TTC549 (cell line): Measurements from ENCODE around the gene ZBTB6.
"Not testable (repeated sequence)": the region's sequence is repeated elsewhere in the genome, so short reads cannot be mapped to it uniquely, and the experiment has no call there.

Experiments used
- FAIRE-seq: peaks from 2 replicates; lab custom pipeline; 2012; peaks lifted over from hg19 to GRCh38; lab: Jason Lieb, UNC

ZBTB6 gene

DNA sequence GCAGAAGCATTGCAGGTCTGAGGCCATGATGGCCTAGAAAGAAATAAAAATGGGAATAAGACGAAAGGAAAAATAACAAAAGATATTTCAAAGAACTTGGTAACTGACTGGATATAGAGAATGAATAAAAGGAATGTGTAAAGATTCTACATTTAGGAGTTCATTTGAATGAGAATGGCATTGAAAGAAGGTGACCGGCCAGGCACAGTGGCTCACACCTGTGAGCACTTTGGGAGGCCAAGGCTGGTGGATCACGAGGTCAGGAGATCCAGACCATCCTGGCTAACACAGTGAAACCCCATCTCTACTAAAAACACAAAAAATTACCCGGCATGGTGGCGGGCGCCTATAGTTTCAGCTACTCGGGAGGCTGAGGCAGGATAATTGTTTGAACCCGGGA, 9.6 kb upstream of the ZBTB6 start:
- FAIRE-seq: no peak

DNA sequence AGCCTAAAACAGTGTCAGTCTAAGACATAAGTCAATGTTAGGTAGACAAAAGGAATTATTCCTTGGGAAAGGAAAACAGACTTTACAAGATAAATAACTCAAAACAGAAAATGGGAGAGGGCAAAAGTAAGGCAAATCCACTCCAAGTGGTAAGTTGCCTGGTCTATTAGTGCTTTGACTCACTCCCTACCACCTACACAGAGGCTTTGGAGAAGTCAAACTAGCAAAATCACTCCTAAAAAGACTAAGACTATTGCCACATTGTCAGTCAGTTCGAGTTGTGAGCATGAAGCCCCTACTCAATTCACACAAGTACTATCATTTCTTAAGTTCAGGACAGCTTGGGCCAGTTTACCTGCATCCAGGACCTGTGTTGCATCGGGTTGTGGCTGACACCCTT, 5.2 kb upstream of the ZBTB6 start:
- no peak for FAIRE-seq

- FAIRE-seq: no peak
Measured at GRCh38 chr9:122912671-122912963, 506 bp downstream of the ZBTB6 start.

DNA sequence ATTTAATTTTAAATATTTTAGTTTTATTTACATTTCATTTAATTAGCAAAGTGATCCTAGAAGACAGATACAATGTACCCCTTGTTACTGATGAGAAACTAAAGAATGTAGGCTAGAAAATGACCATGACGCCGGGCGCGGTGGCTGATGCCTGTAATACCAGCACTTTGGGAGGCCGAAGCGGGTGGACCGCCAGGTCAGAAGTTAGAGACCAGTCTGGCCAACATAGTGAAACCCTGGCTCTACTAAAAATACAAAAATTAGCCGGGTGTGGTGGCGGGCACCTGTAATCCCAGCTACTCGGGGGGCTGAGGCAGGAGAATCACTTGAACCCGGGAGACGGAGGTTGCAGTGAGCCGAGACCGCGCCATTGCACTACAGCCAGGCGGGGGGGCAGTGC, 7.0 kb downstream of the ZBTB6 start:
- FAIRE-seq: not testable (repeated sequence)

DNA sequence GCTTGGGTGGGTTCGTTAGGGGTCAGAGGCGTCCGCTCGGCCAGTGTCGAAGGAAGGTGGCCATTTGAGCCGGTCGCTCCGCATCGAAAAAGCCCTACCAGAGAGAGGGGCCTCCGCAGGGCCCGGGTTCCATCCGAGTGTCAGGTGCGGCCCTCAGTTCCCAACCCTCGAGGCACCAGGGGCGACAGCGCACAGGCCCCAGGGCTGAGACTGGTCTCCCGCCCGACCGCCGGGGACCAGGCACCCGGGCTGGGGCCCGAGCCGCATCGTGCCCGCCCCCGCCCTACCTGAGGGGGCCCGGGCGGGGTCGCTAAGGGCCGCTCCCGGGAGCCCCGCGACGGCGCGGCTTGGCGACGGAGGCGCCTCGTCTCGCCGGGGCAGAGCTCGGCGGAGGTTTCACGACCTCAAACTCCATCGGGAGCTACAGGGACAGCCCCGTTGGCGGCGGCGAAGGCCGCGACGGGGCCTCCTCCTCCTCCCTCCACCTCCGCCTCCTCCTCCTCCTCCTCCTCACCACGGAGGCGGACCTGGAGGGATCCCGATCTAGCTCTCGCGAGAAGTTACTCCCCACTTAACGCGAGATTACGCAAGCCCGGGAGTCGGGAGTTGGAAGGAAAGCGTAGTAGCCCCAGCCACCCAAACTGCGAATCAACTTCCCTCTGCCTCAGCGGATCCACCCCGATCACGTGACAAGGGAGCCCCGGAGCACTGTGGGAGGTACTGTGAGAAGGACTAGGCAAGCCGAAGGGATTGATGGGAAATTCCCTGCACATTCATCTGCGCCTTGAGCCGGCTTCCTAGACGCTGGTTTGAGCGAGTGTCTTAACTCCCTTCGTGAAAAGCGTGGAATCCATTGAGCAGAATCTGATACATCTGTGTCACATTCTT, 8.1 kb downstream of the ZBTB6 start, which contains the start of gene RC3H2:
Gene RC3H2, minus strand, starts transcription at position 537 of the 888 bp plus-strand sequence. CDS start 7,850 bp downstream, outside the sequence.
- peak; percentile 96 for FAIRE-seq

DNA sequence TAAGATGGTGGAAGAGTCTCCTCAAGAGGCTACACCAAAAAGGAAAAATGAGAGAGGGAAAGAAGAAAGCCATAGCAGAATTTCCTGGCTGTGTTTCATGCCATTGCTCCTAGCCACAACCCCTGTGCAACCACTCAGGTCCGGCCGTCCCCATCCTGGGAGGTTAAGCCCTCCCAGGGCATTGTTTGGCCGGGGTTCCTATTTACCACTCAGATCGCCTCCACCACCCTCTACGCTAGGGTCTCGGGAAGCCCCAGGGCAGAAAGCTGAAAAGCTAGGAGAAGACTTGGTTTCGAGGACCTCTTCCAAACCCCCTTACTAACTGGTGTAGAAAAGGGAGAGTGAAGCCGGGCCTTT, 8.7 kb downstream of the ZBTB6 start:
- FAIRE-seq: no peak

DNA sequence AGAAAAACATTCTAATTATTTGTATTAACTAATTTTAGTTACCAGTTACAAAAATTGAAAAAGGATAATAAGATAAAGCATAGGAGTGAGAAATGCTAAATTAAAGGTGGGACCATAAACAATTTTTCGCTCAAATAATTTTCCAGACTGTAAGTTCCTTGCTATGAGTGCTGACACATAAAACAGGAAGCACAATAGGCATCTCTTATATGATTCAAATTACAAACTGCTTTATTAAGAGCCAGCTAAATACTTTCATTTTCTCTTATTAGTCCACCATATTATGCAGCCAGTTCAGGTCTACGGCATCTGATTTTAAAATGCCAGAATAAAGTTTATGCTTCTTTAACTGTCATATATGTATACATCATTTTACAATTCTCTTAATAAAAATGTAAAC, 12.3 kb downstream of the ZBTB6 start:
- FAIRE-seq: no peak

GRCh38 chr9:122897969-122898368, 15.2 kb downstream of the ZBTB6 start:
- FAIRE-seq: no peak

DNA sequence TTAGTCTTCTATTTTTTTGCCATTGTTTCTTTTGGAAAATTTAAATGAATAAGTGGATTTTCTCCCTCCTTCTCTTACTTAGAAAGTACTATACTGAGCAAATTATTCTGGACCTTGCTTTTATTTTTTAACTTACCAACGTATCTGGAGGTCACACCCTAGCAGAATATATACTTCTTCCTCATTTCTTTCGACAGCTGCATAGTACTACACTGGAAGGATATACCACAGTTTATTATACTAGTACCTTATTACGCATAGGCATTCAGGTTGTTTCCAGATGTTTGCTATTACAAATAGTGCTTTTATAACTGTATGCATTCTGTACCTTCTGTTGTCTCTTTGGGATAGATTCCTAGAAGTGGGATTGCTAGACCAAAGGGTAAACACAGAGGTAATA, 24.6 kb downstream of the ZBTB6 start:
- no peak for FAIRE-seq

DNA sequence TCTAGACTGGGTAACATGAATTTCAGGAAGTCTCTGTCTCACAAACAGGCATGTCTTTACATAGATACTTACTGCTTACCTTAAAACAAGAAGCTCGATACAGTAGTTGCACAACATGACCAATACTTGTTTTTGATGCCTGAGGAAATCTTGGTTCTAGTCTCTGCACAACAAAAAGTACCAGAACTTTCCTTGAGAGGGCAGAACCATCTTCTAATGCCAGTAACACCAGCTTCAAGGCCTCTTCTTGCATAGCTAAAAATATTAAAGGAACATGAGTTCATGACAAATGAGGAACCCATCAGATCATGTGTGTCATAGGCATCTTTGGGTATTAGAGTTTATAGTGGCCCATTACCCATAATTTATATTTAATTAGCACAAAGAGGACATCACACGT, 30.0 kb downstream of the ZBTB6 start:
- no peak for FAIRE-seq

DNA sequence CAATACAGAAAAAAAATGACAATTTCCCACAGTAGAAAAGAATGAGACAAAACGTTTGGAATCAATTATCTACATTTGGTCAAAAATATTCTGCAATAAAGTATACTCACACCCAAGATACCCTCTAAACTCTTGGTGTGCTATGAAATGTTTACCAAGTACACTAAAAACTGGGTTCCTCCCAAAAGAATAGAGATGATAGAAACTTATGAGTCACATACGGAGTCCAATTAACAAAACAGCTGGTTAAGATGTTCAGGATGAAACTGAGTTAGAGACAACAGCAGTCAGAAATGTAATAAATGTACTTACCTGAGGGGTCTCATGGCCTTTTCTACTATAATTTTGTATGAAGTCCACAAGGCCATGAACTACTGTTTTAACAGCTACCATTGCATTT, 33.7 kb downstream of the ZBTB6 start:
- no peak for FAIRE-seq

DNA sequence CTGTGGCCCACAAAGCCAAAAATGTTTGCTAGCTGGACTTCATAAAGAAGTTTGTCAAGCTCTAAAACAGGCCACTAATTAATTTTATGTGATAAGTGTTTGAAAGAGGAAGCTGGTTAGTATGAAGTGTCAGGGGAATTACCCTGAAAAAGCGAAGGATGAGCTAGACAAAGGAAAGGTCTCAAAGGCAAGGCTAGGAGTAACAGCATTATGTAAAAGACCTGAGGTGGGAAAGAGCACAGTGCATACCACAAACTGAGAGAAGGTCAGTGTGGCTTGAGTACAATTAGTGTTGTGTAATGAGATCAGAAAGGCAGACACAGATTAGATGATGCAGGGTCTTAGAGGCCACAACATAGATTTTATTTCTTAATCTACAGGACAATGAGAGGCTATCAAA, 37.6 kb downstream of the ZBTB6 start:
- FAIRE-seq: no peak

DNA sequence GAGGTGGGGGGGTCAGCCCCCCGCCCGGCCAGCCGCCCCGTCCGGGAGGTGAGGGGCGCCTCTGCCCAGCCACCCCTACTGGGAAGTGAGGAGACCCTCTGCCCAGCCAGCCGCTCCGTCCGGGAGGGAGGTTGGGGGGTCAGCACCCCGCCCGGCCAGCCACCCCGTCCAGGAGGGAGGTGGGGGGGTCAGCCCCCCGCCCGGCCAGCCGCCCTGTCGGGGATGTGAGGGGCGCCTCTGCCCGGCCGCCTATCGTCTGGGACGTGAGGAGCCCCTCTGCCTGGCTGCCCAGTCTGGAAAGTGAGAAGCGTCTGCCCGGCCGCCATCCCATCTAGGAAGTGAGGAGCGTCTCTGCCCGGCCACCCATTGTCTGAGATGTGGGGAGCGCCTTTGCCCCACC, 45.8 kb downstream of the ZBTB6 start:
- FAIRE-seq: not testable (repeated sequence)

- FAIRE-seq: no peak
Measured at GRCh38 chr9:122866079-122866478, 47.0 kb downstream of the ZBTB6 start.

- no peak for FAIRE-seq
Measured at GRCh38 chr9:122865300-122865699, 47.8 kb downstream of the ZBTB6 start.

DNA sequence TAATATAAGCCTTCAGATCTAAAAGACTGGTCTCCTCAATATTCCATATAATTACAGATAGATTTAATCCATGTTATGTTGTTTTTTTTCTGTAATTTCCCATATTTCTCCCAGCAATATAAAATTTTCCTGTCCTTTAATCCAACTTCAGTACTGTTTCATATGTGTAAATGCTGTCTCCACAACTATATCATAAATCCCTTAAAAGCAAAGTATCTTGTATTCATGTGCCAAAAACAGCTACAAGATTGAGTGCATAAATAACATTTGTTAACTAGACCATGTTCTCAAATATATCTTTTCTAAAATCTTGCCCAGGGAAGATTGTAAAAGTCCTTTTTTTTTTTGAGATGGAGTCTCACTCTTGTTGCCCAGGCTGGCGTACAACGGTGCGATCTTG, 49.7 kb downstream of the ZBTB6 start:
- no peak for FAIRE-seq

DNA sequence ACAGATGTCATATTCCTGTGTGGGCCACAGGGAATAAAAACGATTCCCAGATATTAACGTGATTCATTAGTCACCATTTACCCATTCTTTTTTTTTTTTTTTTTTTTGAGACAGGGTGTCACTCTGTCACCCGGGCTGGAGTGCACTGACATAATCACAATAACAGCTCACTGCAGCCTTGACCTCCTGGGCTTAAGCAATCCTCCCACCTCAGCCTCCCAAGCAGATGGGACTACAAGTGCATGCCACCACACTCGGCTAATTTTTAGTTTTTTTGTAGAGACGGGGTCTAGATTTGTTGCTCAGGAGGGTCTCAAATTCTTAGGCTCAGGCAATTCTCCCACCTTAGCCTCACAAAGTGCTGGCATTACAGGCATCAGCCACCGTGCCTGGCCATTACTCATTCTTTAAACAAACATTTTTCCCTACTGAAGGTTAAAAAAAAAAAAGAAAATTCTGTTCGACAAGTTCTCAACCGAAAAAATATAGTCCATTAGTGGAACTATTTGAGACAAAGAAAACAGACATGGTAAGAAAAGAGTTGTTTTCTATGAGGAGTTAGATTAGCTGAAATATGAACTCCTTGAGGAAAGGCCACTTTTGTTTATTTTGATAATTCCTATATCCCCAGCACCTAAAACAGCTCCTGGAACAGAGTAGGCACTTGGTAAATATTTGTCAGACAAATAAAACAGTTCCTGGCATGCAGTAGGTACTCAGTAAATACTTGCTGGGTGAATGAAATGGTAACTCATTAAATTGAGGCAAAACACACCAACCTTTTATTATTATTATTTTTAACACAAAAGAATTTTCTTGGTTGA, 52.6 kb downstream of the ZBTB6 start:
- FAIRE-seq: no peak
